Vagina (tissue), 2 donors: ENCODE measurements around the gene PTPRG.
"Not testable (repeated sequence)": the region's sequence is repeated elsewhere in the genome, so short reads cannot be mapped to it uniquely, and the experiment has no call there.

Experiments
- CTCF ChIP-seq, 3 experiments: fragments of 450-650 bp in 2 of 3; fragments of 200-600 bp in 1 of 3; sonication (generic) in 1 of 3; IDR thresholded peaks; one replicate each; pipeline ENCODE4 v1.5.1; 2017 to 2019; ENCODE audit warnings: antibody characterized with exemption in 3 of 3, mild to moderate bottlenecking in 2 of 3, moderate library complexity in 2 of 3
- POLR2A ChIP-seq, 2 donors: fragments of 450-650 bp; IDR thresholded peaks; one replicate each; pipeline ENCODE4 v1.6.1; 2017; ENCODE audit warnings: antibody characterized with exemption in 2 of 2, mild to moderate bottlenecking in 2 of 2, moderate library complexity in 2 of 2

GRCh38 chr3:61760783-61761182, 199.4 kb downstream of the PTPRG start:
- TF ChIP-seq CTCF, POLR2A (IDR thresholded peaks at IDR 0.05): not testable (repeated sequence)
